ENCODE results near the gene STK31.

STK31 gene

GRCh38 chr7:23852135-23852534 is 142.1 kb downstream of the STK31 start:
- TF ChIP-seq SNAI2 (CRISPR knock-in tag; IDR thresholded peaks at IDR 0.05) (no peak), ISL1 (CRISPR knock-in tag; IDR thresholded peaks at IDR 0.05) (peak; percentile 79), TCF4 (CRISPR knock-in tag; IDR thresholded peaks at IDR 0.05; ENCODE audit: borderline replicate concordance) (no peak)
- ATAC-seq = no peak; the same call in 2 of the 3 replicates

GRCh38 chr7:23852988-23853387 is 143.0 kb downstream of the STK31 start:
- no peak for ATAC-seq
- TF ChIP-seq RARB (CRISPR knock-in tag; IDR thresholded peaks at IDR 0.05) (no peak), CSRNP3 (CRISPR knock-in tag; IDR thresholded peaks at IDR 0.05) (no peak), ISL1 (CRISPR knock-in tag; IDR thresholded peaks at IDR 0.05) (no peak), BACH2 (CRISPR knock-in tag; IDR thresholded peaks at IDR 0.05; ENCODE audit: borderline replicate concordance) (no peak), ZNF8 (CRISPR knock-in tag; IDR thresholded peaks at IDR 0.05) (no peak), GLIS3 (CRISPR knock-in tag; IDR thresholded peaks at IDR 0.05) (no peak), ZFP3 (CRISPR knock-in tag; IDR thresholded peaks at IDR 0.05) (no peak), ZFP30 (CRISPR knock-in tag; IDR thresholded peaks at IDR 0.05) (no peak), CSDC2 (CRISPR knock-in tag; IDR thresholded peaks at IDR 0.05) (no peak)

- TF ChIP-seq CSRNP3 (CRISPR knock-in tag; IDR thresholded peaks at IDR 0.05) = no peak
- TF ChIP-seq PATZ1 (CRISPR knock-in tag; IDR thresholded peaks at IDR 0.05; ENCODE audit: borderline replicate concordance) = no peak
- TF ChIP-seq ZNF8 (CRISPR knock-in tag; IDR thresholded peaks at IDR 0.05) = peak; percentile 6; the same call in 1 of the 2 replicates
- no peak for TF ChIP-seq ISL1 (CRISPR knock-in tag; IDR thresholded peaks at IDR 0.05)
- peak; percentile 79 for ATAC-seq
These were observed 153.3 kb downstream of the STK31 start for GRCh38 chr7:23863209-23863787.

GRCh38 chr7:23864973-23865372 is 155.0 kb downstream of the STK31 start:
- ATAC-seq = peak; percentile 44; the same call in 1 of the 3 replicates
- TF ChIP-seq RARB (CRISPR knock-in tag; IDR thresholded peaks at IDR 0.05) (no peak), GLIS3 (CRISPR knock-in tag; IDR thresholded peaks at IDR 0.05) (no peak; the same call in 1 of the 2 replicates), BACH2 (CRISPR knock-in tag; IDR thresholded peaks at IDR 0.05; ENCODE audit: borderline replicate concordance) (no peak), ZNF70 (CRISPR knock-in tag; IDR thresholded peaks at IDR 0.05) (no peak), CSRNP3 (CRISPR knock-in tag; IDR thresholded peaks at IDR 0.05) (peak; percentile 76; the same call in 1 of the 2 replicates), OSR1 (CRISPR knock-in tag; IDR thresholded peaks at IDR 0.05) (no peak), CREB5 (CRISPR knock-in tag; IDR thresholded peaks at IDR 0.05; ENCODE audit: low read depth) (peak; percentile 97), ZNF565 (CRISPR knock-in tag; conservative IDR thresholded peaks at IDR 0.05; ENCODE audit: low read depth) (no peak), PPARA (CRISPR knock-in tag; IDR thresholded peaks at IDR 0.05; ENCODE audit: borderline replicate concordance) (no peak), ARNTL (CRISPR knock-in tag; IDR thresholded peaks at IDR 0.05; ENCODE audit: borderline replicate concordance, low read depth) (no peak), POU6F1 (CRISPR knock-in tag; IDR thresholded peaks at IDR 0.05; ENCODE audit: borderline replicate concordance, low read depth) (no peak), SNAI2 (CRISPR knock-in tag; IDR thresholded peaks at IDR 0.05) (peak; percentile 77; the same call in 1 of the 2 replicates), ESRRG (CRISPR knock-in tag; IDR thresholded peaks at IDR 0.05) (peak; percentile 78; the same call in 1 of the 2 replicates), PATZ1 (CRISPR knock-in tag; IDR thresholded peaks at IDR 0.05; ENCODE audit: borderline replicate concordance) (peak; percentile 87; the same call in 1 of the 2 replicates), TCF4 (CRISPR knock-in tag; IDR thresholded peaks at IDR 0.05; ENCODE audit: borderline replicate concordance) (peak; percentile 60), ZC3H10 (CRISPR knock-in tag; IDR thresholded peaks at IDR 0.05) (no peak), CSDC2 (CRISPR knock-in tag; IDR thresholded peaks at IDR 0.05) (no peak; the same call in 1 of the 2 replicates), TOX (CRISPR knock-in tag; IDR thresholded peaks at IDR 0.05; ENCODE audit: borderline replicate concordance) (no peak), ZNF8 (CRISPR knock-in tag; IDR thresholded peaks at IDR 0.05) (0 out of 2 replicates have a peak, but pooled peaks have one; percentile 5), ZFP3 (CRISPR knock-in tag; IDR thresholded peaks at IDR 0.05) (peak; percentile 85), ZFP30 (CRISPR knock-in tag; IDR thresholded peaks at IDR 0.05) (no peak), ISL1 (CRISPR knock-in tag; IDR thresholded peaks at IDR 0.05) (peak; percentile 98)

Data from SK-N-SH treated with all-trans-retinoic acid at 6 μM for 48 hours (cell line).